ENCODE data around the gene DKK1. TPM values are rescaled to one million over a fixed set of nuclear protein-coding genes. Genes with fewer than 3 reads are reported as not detected.

Gene DKK1
- total and polyA plus RNA-seq, 2 of the 13 experiments (the other 11 are each of a cell fraction or from before 2014, with no cell fraction given): 123 to 262 TPM

GRCh38 chr10:52353960-52354394 lies 39.9 kb downstream of the DKK1 start (continued):
- TF ChIP-seq CEBPZ (IDR thresholded peaks at IDR 0.05; ENCODE audit: low read length) (no peak), ZNF816 (CRISPR knock-in tag; IDR thresholded peaks at IDR 0.05; ENCODE audit: borderline replicate concordance) (no peak), GATAD1 (CRISPR knock-in tag; IDR thresholded peaks at IDR 0.05) (no peak), NPAS2 (CRISPR knock-in tag; IDR thresholded peaks at IDR 0.05; ENCODE audit: borderline replicate concordance) (no peak), AKNA (CRISPR knock-in tag; IDR thresholded peaks at IDR 0.05; ENCODE audit: borderline replicate concordance) (no peak), JUND (CRISPR knock-in tag; IDR thresholded peaks at IDR 0.05) (no peak), RBM39 (IDR thresholded peaks at IDR 0.05; ENCODE audit: low read depth, low read length, poor library complexity, severe bottlenecking) (no peak), THAP11 (CRISPR knock-in tag; IDR thresholded peaks at IDR 0.05) (no peak), ATF2 (CRISPR knock-in tag; IDR thresholded peaks at IDR 0.05) (no peak), KMT2B (CRISPR knock-in tag; IDR thresholded peaks at IDR 0.05) (no peak), RFXAP (CRISPR knock-in tag; IDR thresholded peaks at IDR 0.05; ENCODE audit: borderline replicate concordance) (no peak), MLX (CRISPR knock-in tag; IDR thresholded peaks at IDR 0.05) (no peak), KDM5B (CRISPR knock-in tag; IDR thresholded peaks at IDR 0.05; ENCODE audit: borderline replicate concordance) (no peak), DPF2 (CRISPR knock-in tag; IDR thresholded peaks at IDR 0.05; ENCODE audit: borderline replicate concordance, low read depth) (no peak), ZNF484 (CRISPR knock-in tag; IDR thresholded peaks at IDR 0.05; ENCODE audit: borderline replicate concordance, low read depth) (no peak), ZNF615 (CRISPR knock-in tag; IDR thresholded peaks at IDR 0.05; ENCODE audit: borderline replicate concordance) (no peak), TFE3 (CRISPR knock-in tag; IDR thresholded peaks at IDR 0.05) (peak; percentile 53), SMYD3 (CRISPR knock-in tag; IDR thresholded peaks at IDR 0.05) (no peak), TBX3 (IDR thresholded peaks at IDR 0.05; ENCODE audit: borderline replicate concordance) (no peak)

Data from HepG2 (cell line).